H1 (cell line): Measurements from ENCODE around the gene NDUFB10. TPM values are rescaled to one million over a fixed set of nuclear protein-coding genes. Genes with fewer than 3 reads are reported as not detected.

Experiments used
- BRCA1 ChIP-seq: IDR thresholded peaks from 2 replicates; pipeline ENCODE4 v1.6.1; 2012; ENCODE audit warnings: low read depth, low read length, improper control_type of control experiment
- EZH2 ChIP-seq: fragments of 200-600 bp; sonication (generic); IDR thresholded peaks from 2 replicates; pipeline ENCODE4 v1.7.1; 2012; ENCODE audit warnings: low read depth, mild to moderate bottlenecking, moderate library complexity, low read length, inconsistent platforms; ENCODE audit not compliant: severe bottlenecking
- HDAC6 ChIP-seq: IDR thresholded peaks from one replicate; pipeline ENCODE4 v1.7.1; 2012; ENCODE audit warnings: low read depth, mild to moderate bottlenecking, inconsistent platforms, low read length, moderate library complexity
- KDM4A ChIP-seq: IDR thresholded peaks from one replicate; pipeline ENCODE4 v1.7.1; 2012; ENCODE audit warnings: low read depth, mild to moderate bottlenecking, moderate library complexity, low read length, inconsistent platforms; ENCODE audit not compliant: severe bottlenecking
- NANOG ChIP-seq: IDR thresholded peaks from 2 replicates; pipeline ENCODE4 v1.6.1; 2011; ENCODE audit warnings: low read length, low read depth, mild to moderate bottlenecking, inconsistent platforms; ENCODE audit not compliant: insufficient read depth, poor library complexity, severe bottlenecking
- PHF8 ChIP-seq: fragments of 200-600 bp; sonication (generic); conservative IDR thresholded peaks from 2 replicates; pipeline ENCODE4 v1.7.1; 2012; ENCODE audit warnings: low read depth, mild to moderate bottlenecking, inconsistent platforms, low read length, moderate library complexity
- POLR2A ChIP-seq, 2 experiments: IDR thresholded peaks; 1 replicate in 1 of 2; 2 replicates in 1 of 2; pipeline ENCODE4 v1.6.1; 2011; ENCODE audit warnings: low read depth in 2 of 2, low read length in 2 of 2, mild to moderate bottlenecking in 2 of 2; ENCODE audit errors: control extremely low read depth in 1 of 2
- POLR2AphosphoS5 ChIP-seq: IDR thresholded peaks from 2 replicates; pipeline ENCODE4 v1.6.1; 2011; ENCODE audit warnings: low read depth, low read length
- RBBP5 ChIP-seq: IDR thresholded peaks from 2 replicates; pipeline ENCODE4 v1.7.1; 2012; ENCODE audit warnings: low read depth, mild to moderate bottlenecking, inconsistent platforms, low read length, moderate library complexity, borderline replicate concordance
- RXRA ChIP-seq: IDR thresholded peaks from 2 replicates; pipeline ENCODE4 v1.6.1; 2011; ENCODE audit warnings: low read depth, mild to moderate bottlenecking, low read length, moderate library complexity; ENCODE audit not compliant: insufficient read depth
- SP4 ChIP-seq: IDR thresholded peaks from 2 replicates; pipeline ENCODE4 v1.6.1; 2012; ENCODE audit warnings: low read length, inconsistent platforms
- SUZ12 ChIP-seq: fragments of 200-600 bp; sonication (generic); IDR thresholded peaks from 2 replicates; pipeline ENCODE4 v1.6.1; 2012; ENCODE audit warnings: mild to moderate bottlenecking, inconsistent platforms, low read length, moderate library complexity, mixed read lengths
- TAF7 ChIP-seq: optimal IDR thresholded peaks from 2 replicates; pipeline ENCODE3; 2011; ENCODE audit warnings: low read depth, mild to moderate bottlenecking, inconsistent platforms, low read length, moderate library complexity, borderline replicate concordance
- YY1 ChIP-seq: IDR thresholded peaks from 2 replicates; pipeline ENCODE4 v1.6.1; 2011; ENCODE audit warnings: low read depth, mild to moderate bottlenecking, low read length
- polyA plus RNA-seq, 7 experiments: library from polyadenylated mRNA; depleted of rRNA in 3 of 7; stranded (reverse) in 5 of 7; unstranded in 2 of 7; fragments of >200 nt in 5 of 7; fragments of 200-250 nt in 2 of 7; gene quantifications; 1 replicate in 5 of 7; 2 replicates in 1 of 7; 4 replicates in 1 of 7; pipeline versions ENCODE4 v1.2.1 to v1.2.3, GENCODE V29; 2011 to 2013; ENCODE audit warnings: missing spikeins in 2 of 7, mixed read lengths in 2 of 7
- total RNA-seq: library from RNA; stranded (reverse); fragmentation: NEBNext Ultra II Directional; extraction: Animal tissue kit (Norgen Biotek cat#: 25700); gene quantifications from 2 replicates; pipeline ENCODE4 v1.2.1, GENCODE V29; 2021
- TF ChIP-seq, protein P1 (sequence below): IDR thresholded peaks from 2 replicates; pipeline ENCODE4 v1.6.1; 2012; ENCODE audit warnings: low read length, inconsistent platforms
- TF ChIP-seq, protein P2 (sequence below), 3 experiments: IDR thresholded peaks; 1 replicate in 2 of 3; 2 replicates in 1 of 3; pipeline versions ENCODE4 v1.5.1 to v1.6.1; 2011; ENCODE audit warnings: low read length in 3 of 3, mild to moderate bottlenecking in 3 of 3, inconsistent platforms in 2 of 3, low read depth in 1 of 3, moderate library complexity in 1 of 3; ENCODE audit not compliant: insufficient read depth in 1 of 3; ENCODE audit errors: control extremely low read depth in 1 of 3
- TF ChIP-seq, protein P3 (sequence below): IDR thresholded peaks from 2 replicates; pipeline ENCODE4 v1.6.1; 2011; ENCODE audit warnings: low read depth, mild to moderate bottlenecking, low read length; ENCODE audit not compliant: insufficient read depth
- TF ChIP-seq, protein P4 (sequence below): IDR thresholded peaks from 2 replicates; pipeline ENCODE4 v1.6.1; 2012; ENCODE audit warnings: inconsistent platforms

Gene NDUFB10
- total and polyA plus RNA-seq, 2 of the 8 experiments (the other 6 are each of a cell fraction or from before 2014, with no cell fraction given), result 183 to 194 TPM

DNA sequence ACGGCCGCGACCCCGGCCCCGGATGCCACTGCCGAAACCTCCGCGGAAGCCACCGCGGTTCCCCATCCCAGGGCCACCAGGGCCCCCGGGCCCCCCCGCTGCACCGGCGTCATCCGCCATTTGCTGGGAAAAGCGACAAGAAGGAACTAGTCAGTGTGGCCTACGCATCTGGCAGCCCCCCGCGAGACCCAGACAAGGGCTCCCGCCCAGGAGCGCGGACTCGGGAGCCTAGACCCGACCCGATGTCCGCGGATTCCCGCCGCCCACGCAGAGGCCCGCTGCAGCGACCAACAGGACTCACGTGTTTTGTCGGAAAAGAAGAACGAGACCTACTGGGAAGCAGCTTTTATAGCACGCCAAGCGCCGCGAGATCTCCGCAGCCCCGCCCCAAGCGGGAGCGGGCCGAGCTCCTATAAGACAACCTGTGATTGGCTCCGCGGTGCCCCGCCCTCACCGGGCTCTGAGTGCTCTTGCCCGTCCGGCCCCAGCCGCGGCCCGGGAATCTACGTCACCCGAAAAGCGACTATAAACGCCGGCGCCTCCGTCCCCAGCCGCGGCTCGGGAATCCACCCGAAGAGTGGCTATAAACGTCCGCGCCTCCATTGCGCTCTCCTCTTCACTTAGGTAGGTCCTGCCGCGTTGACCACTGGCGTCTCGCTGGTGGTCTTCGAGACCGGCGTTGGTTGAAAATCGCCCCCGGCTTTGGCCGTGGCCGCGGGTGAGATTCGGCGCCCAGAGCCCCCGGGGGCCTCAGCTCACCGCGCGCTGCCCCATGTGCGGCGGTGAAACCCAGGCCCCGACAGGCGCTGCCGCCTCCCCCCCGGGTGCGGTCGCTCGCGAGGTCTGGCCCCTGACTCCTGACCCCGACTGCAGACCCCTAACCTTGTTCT lies 5.4 kb downstream of the NDUFB10 start, which contains the start of gene RPS2 (continued):
- TF ChIP-seq, protein P1, sequence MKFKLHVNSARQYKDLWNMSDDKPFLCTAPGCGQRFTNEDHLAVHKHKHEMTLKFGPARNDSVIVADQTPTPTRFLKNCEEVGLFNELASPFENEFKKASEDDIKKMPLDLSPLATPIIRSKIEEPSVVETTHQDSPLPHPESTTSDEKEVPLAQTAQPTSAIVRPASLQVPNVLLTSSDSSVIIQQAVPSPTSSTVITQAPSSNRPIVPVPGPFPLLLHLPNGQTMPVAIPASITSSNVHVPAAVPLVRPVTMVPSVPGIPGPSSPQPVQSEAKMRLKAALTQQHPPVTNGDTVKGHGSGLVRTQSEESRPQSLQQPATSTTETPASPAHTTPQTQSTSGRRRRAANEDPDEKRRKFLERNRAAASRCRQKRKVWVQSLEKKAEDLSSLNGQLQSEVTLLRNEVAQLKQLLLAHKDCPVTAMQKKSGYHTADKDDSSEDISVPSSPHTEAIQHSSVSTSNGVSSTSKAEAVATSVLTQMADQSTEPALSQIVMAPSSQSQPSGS, result peak; percentile 51; the same call in 1 of the 2 replicates
- TF ChIP-seq, protein P2, sequence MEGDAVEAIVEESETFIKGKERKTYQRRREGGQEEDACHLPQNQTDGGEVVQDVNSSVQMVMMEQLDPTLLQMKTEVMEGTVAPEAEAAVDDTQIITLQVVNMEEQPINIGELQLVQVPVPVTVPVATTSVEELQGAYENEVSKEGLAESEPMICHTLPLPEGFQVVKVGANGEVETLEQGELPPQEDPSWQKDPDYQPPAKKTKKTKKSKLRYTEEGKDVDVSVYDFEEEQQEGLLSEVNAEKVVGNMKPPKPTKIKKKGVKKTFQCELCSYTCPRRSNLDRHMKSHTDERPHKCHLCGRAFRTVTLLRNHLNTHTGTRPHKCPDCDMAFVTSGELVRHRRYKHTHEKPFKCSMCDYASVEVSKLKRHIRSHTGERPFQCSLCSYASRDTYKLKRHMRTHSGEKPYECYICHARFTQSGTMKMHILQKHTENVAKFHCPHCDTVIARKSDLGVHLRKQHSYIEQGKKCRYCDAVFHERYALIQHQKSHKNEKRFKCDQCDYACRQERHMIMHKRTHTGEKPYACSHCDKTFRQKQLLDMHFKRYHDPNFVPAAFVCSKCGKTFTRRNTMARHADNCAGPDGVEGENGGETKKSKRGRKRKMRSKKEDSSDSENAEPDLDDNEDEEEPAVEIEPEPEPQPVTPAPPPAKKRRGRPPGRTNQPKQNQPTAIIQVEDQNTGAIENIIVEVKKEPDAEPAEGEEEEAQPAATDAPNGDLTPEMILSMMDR (IDR thresholded peaks at IDR 0.05; ENCODE audit: control extremely low read depth in 1 of 3, insufficient read depth in 1 of 3, low read depth in 1 of 3, low read length in 3 of 3), result no peak
- TF ChIP-seq RXRA, result no peak
- peak; percentile 93 for TF ChIP-seq PHF8
- no peak for TF ChIP-seq EZH2
- TF ChIP-seq KDM4A, result peak; percentile 85
- TF ChIP-seq POLR2AphosphoS5, result peak; percentile 100
- TF ChIP-seq NANOG, result no peak
- TF ChIP-seq YY1, result peak; percentile 69; the same call in 1 of the 2 replicates
- TF ChIP-seq, protein P3, sequence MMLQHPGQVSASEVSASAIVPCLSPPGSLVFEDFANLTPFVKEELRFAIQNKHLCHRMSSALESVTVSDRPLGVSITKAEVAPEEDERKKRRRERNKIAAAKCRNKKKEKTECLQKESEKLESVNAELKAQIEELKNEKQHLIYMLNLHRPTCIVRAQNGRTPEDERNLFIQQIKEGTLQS, result peak; percentile 73; the same call in 1 of the 2 replicates
- TF ChIP-seq SP4, result 0 out of 2 replicates have a peak, but pooled peaks have one; percentile 72
- TF ChIP-seq SUZ12, result no peak
- no peak for TF ChIP-seq HDAC6
- peak; percentile 99 to 100 for TF ChIP-seq POLR2A (IDR thresholded peaks at IDR 0.05; ENCODE audit: control extremely low read depth in 1 of 2, low read depth in 2 of 2, low read length in 2 of 2)
- TF ChIP-seq BRCA1, result peak; percentile 86
- TF ChIP-seq, protein P4, sequence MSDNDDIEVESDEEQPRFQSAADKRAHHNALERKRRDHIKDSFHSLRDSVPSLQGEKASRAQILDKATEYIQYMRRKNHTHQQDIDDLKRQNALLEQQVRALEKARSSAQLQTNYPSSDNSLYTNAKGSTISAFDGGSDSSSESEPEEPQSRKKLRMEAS, result peak; percentile 78
- TF ChIP-seq TAF7, result peak; percentile 99
- peak; percentile 75; the same call in 1 of the 2 replicates for TF ChIP-seq RBBP5
